Skeletal muscle tissue (tissue), 4 donors: ENCODE data around the gene NLRC3. TPM values are rescaled to one million over a fixed set of nuclear protein-coding genes. Genes with fewer than 3 reads are reported as not detected.

ENCODE experiments used
- H3K27ac ChIP-seq: one replicate; pipeline ENCODE4 v1.7.0; 2013; ENCODE audit warnings: mild to moderate bottlenecking, low read depth, low read length, inconsistent platforms
- H3K27me3 ChIP-seq, 3 donors: one replicate each; pipeline ENCODE4 v1.7.0; 2013; ENCODE audit warnings: low read length in 3 of 3; ENCODE audit not compliant: control insufficient read depth in 3 of 3, insufficient read depth in 3 of 3
- H3K36me3 ChIP-seq, 3 donors: one replicate each; pipeline ENCODE4 v1.7.0; 2013; ENCODE audit warnings: low read length in 3 of 3; ENCODE audit not compliant: control insufficient read depth in 3 of 3, insufficient read depth in 3 of 3
- H3K4me1 ChIP-seq, 3 donors: one replicate each; pipeline ENCODE4 v1.7.0; 2013; ENCODE audit warnings: low read length in 3 of 3, mild to moderate bottlenecking in 3 of 3; ENCODE audit not compliant: control insufficient read depth in 3 of 3, insufficient read depth in 3 of 3
- H3K4me3 ChIP-seq, 3 donors: one replicate each; pipeline ENCODE4 v1.7.0; 2013; ENCODE audit warnings: low read length in 3 of 3
- H3K9ac ChIP-seq, 3 donors: one replicate each; pipeline ENCODE4 v1.7.0; 2013; ENCODE audit warnings: low read length in 3 of 3, mild to moderate bottlenecking in 3 of 3, moderate library complexity in 2 of 3, low read depth in 1 of 3
- H3K9me3 ChIP-seq, 3 donors: one replicate each; pipeline ENCODE4 v1.7.0; 2013; ENCODE audit warnings: low read length in 3 of 3; ENCODE audit not compliant: control insufficient read depth in 3 of 3
- total RNA-seq: library from RNA; depleted of rRNA; stranded (reverse); fragments of >200 nt; gene quantifications from one replicate; pipeline ENCODE4 v1.2.3, GENCODE V29; 2014
- donor health status: Osteomylitis.

Gene NLRC3
- total RNA-seq, 1 donor from 2014 or later = 0.52 TPM

DNA sequence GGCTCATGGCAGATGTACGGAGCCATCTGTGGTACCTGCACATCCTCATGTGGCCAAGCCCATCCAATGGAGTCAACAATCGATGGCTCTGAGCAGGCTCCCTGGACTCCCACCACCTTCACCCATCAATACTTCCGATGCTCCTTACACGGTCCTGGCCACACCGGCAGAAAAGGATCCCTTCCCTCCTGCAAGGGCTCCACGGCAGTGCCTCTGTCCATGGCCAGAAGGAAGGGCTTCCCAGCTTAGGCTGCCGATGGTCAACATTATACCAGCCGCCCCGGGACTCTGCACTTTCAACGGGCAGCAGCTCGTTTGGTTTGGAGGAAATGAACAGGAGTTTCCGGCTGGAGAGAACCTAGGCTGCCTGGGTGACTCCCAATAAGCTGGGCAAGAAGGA is 21.0 kb upstream of the NLRC3 start:
- peaks cover 24 to 42% (median 40%) of the 10 kb centered on the region in 3 donors for H3K36me3 ChIP-seq
- no peaks in the 10 kb centered on the region for H3K4me1 ChIP-seq
- no peak overlapping the region for H3K9ac ChIP-seq

DNA sequence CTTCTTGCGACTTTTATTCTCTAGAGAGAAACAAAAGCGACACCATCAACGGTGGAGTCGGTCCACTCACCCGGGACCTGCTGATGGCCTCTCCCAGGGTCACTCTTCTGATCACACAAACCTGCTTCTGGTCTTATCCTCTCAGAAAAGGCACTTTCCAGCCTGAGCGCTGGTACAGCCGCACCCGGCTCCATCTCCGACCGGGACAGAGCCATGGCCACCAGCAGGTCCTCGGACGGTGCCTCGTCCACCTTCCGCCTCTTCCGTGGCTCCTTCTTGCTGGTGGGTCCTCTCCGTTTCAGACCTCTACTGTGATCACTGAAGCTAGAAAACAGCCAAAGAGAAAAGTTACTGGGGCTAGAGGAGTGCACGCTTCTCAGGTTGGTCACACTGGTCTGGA is 20.5 kb upstream of the NLRC3 start:
- peaks cover 23 to 40% (median 36%) of the 10 kb centered on the region in 3 donors for H3K36me3 ChIP-seq
- H3K4me1 ChIP-seq = no peaks in the 10 kb centered on the region
- no peaks in the 10 kb centered on the region for H3K9me3 ChIP-seq
- no peaks in the 10 kb centered on the region for H3K27me3 ChIP-seq
- no peak overlapping the region for H3K27ac ChIP-seq
- H3K4me3 ChIP-seq = no peak overlapping the region
- no peak overlapping the region for H3K9ac ChIP-seq

More for the DNA sequence above, 21.0 kb upstream of the NLRC3 start:
- H3K9me3 ChIP-seq = no peaks in the 10 kb centered on the region
- H3K27me3 ChIP-seq = no peaks in the 10 kb centered on the region
- no peak overlapping the region for H3K4me3 ChIP-seq
- H3K27ac ChIP-seq = no peak overlapping the region

DNA sequence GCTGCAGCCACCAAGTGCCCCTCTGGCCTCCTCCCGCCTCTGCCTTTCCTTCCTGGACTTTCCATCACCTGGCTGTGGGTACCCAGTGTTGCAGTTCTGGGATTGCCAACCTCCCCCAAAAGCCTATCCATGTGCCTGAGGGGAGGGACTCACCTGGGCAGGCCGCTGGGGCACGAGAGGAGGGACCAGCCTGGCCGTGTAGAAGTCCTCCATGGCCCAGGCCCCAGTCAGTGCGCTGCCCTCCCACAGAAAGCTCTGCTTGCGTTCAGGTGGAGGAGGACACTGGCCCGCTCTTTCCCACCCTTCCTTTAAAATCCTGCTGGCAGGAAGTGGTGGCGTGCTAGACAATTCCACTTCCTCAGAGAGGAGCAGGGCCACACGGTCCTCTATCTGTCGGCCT is 20.0 kb upstream of the NLRC3 start:
- no peaks in the 10 kb centered on the region for H3K27me3 ChIP-seq
- H3K27ac ChIP-seq = no peak overlapping the region
- H3K4me1 ChIP-seq = no peaks in the 10 kb centered on the region
- H3K9me3 ChIP-seq = no peaks in the 10 kb centered on the region
- no peak overlapping the region for H3K9ac ChIP-seq
- peaks cover 21 to 37% (median 37%) of the 10 kb centered on the region in 3 donors for H3K36me3 ChIP-seq
- no peak overlapping the region for H3K4me3 ChIP-seq

DNA sequence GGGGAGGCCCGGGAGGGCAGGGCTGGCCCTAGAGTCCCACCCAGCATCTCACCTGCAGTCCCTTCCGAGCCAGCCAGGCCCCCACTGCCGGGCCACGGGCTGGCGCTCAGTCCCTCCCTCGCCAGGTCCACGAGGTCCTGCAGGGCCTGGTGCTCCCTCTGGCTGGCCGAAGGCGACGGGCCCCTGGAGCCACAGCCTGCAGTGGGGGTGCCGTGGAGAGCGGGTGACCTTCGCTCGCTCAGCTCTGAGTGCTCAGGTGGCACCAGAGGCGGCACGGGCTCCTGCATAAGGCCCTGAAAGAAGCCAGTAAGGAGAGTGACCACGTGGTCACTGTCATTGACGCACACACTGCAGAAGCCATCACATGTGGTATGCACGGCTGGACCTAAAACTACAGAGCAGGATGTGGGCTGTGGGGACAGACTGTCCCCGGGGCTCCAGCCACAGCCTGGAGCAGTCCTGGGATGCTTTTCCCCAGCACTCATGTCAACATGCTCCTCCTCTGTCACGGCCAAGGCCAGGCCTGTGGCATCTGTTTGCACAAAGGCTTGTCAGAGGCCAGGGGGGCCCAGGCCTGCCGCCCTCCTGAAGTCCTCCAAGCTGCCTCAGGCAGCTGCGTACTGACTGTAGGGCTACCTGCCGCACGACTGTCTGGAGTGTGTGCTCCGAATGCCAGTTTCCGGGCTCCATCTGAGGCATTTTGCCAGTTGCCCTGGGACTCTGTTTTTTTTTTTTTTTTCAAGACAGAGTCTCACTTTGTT is 19.1 kb upstream of the NLRC3 start:
- no peaks in the 10 kb centered on the region for H3K27me3 ChIP-seq
- H3K4me1 ChIP-seq = no peaks in the 10 kb centered on the region
- H3K36me3 ChIP-seq = peaks cover 23 to 35% (median 30%) of the 10 kb centered on the region in 3 donors
- no peak overlapping the region for H3K4me3 ChIP-seq
- H3K9ac ChIP-seq = no peak overlapping the region
- no peak overlapping the region for H3K27ac ChIP-seq
- no peaks in the 10 kb centered on the region for H3K9me3 ChIP-seq

GRCh38 chr16:3595521-3596021 is 18.4 kb upstream of the NLRC3 start:
- Histone ChIP-seq H3K36me3 (peaks cover 28 to 36% (median 30%) of the 10 kb centered on the region in 3 donors), H3K27me3 (no peaks in the 10 kb centered on the region), H3K4me3 (no peak overlapping the region), H3K9ac (no peak overlapping the region), H3K4me1 (no peaks in the 10 kb centered on the region), H3K27ac (no peak overlapping the region), H3K9me3 (no peaks in the 10 kb centered on the region)

- H3K9ac ChIP-seq = no peak overlapping the region
- H3K27ac ChIP-seq = no peak overlapping the region
- H3K4me1 ChIP-seq = no peaks in the 10 kb centered on the region
- H3K27me3 ChIP-seq = no peaks in the 10 kb centered on the region
- no peak overlapping the region for H3K4me3 ChIP-seq
- H3K36me3 ChIP-seq = peaks cover 28 to 38% (median 28%) of the 10 kb centered on the region in 3 donors
- H3K9me3 ChIP-seq = no peaks in the 10 kb centered on the region
These were observed 17.9 kb upstream of the NLRC3 start for GRCh38 chr16:3595110-3595486.

GRCh38 chr16:3594316-3595109 is 17.3 kb upstream of the NLRC3 start:
- no peaks in the 10 kb centered on the region for H3K27me3 ChIP-seq
- H3K4me1 ChIP-seq = no peaks in the 10 kb centered on the region
- H3K4me3 ChIP-seq = no peak overlapping the region
- H3K36me3 ChIP-seq = peaks cover 22 to 35% (median 28%) of the 10 kb centered on the region in 3 donors
- H3K9ac ChIP-seq = no peak overlapping the region
- no peaks in the 10 kb centered on the region for H3K9me3 ChIP-seq
- H3K27ac ChIP-seq = no peak overlapping the region

DNA sequence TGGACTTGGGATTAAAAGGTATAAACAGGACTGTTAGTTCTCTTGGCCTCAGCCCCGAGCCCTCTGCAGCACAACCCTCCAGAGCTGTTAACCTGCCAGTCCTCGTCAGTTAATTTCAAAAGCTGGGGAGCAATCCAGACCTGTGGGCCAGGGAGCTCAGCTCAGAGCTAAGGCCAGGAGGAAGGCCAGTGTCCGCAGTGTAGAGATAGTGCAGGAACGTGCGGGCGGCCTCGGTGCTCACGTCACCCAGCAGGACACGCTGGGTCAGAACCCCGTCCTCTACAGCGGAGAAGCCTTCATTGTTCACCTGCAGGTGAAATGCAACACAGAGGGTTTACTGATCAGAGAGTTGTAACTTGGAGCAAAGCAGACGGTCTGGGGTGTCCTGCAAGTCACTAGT is 15.4 kb upstream of the NLRC3 start:
- no peaks in the 10 kb centered on the region for H3K27me3 ChIP-seq
- H3K36me3 ChIP-seq = peaks cover 25 to 37% (median 27%) of the 10 kb centered on the region in 3 donors
- no peak overlapping the region for H3K9ac ChIP-seq
- no peak overlapping the region for H3K27ac ChIP-seq
- no peaks in the 10 kb centered on the region for H3K9me3 ChIP-seq
- no peaks in the 10 kb centered on the region for H3K4me1 ChIP-seq
- no peak overlapping the region for H3K4me3 ChIP-seq

GRCh38 chr16:3591991-3592390 is 14.8 kb upstream of the NLRC3 start:
- no peak overlapping the region for H3K27ac ChIP-seq
- H3K9me3 ChIP-seq = no peaks in the 10 kb centered on the region
- H3K9ac ChIP-seq = no peak overlapping the region
- H3K27me3 ChIP-seq = no peaks in the 10 kb centered on the region
- no peaks in the 10 kb centered on the region for H3K4me1 ChIP-seq
- peaks cover 20 to 37% (median 24%) of the 10 kb centered on the region in 3 donors for H3K36me3 ChIP-seq
- no peak overlapping the region for H3K4me3 ChIP-seq

DNA sequence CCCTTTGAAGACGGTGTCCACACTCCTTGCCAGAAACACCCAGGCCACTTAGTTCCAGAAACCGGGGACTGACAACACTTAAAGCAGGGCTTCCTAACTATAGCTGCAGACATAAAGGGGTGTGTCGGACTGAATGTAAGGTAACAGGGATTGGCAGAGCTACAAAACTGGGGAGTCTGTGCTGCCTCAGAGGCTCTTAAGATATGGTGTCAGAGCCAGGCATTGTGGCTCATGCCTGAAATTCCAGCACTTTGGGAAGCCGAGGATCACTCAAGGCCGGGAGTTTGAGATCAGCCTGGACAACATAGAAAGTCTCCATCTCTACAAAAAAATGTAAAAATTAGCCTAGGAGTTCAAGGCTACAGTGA is 14.2 kb upstream of the NLRC3 start:
- H3K36me3 ChIP-seq = peaks cover 20 to 37% (median 24%) of the 10 kb centered on the region in 3 donors
- no peak overlapping the region for H3K9ac ChIP-seq
- no peaks in the 10 kb centered on the region for H3K27me3 ChIP-seq
- H3K4me3 ChIP-seq = no peak overlapping the region
- H3K27ac ChIP-seq = no peak overlapping the region
- no peaks in the 10 kb centered on the region for H3K9me3 ChIP-seq
- no peaks in the 10 kb centered on the region for H3K4me1 ChIP-seq
